PFSK-1 (cell line): Measurements from ENCODE around the gene APOD.

Experiments
- FOXP2 ChIP-seq: optimal IDR thresholded peaks from 2 replicates; pipeline ENCODE3; 2011; ENCODE audit warnings: borderline replicate concordance, control low read depth, inconsistent platforms; ENCODE audit not compliant: insufficient read depth; ENCODE audit errors: extremely low read length, extremely low read depth
- POLR2AphosphoS5 ChIP-seq: IDR thresholded peaks from 2 replicates; pipeline ENCODE4 v1.6.1; 2012; ENCODE audit warnings: low read depth, mild to moderate bottlenecking, control low read depth, low read length, moderate library complexity
- SIN3A ChIP-seq: IDR thresholded peaks from 2 replicates; pipeline ENCODE4 v1.6.1; 2012; ENCODE audit warnings: mild to moderate bottlenecking, low read length, moderate library complexity, borderline replicate concordance; ENCODE audit not compliant: insufficient read depth
- TAF1 ChIP-seq: IDR thresholded peaks from 2 replicates; pipeline ENCODE4 v1.6.1; 2012; ENCODE audit warnings: low read length, control low read depth, borderline replicate concordance; ENCODE audit not compliant: insufficient read depth
- TF ChIP-seq, protein P1 (sequence below), 2 experiments: IDR thresholded peaks; 2 replicates each; pipeline versions ENCODE4 v1.6.1 to v1.8.0; 2011 to 2012; ENCODE audit warnings: low read depth in 2 of 2, low read length in 2 of 2, control low read depth in 1 of 2, inconsistent platforms in 1 of 2, mild to moderate bottlenecking in 1 of 2, moderate library complexity in 1 of 2; ENCODE audit not compliant: insufficient read depth in 1 of 2

Gene APOD

GRCh38 chr3:195601382-195601781 lies 17.6 kb upstream of the APOD start:
- TF ChIP-seq FOXP2 (no peak), POLR2AphosphoS5 (no peak), SIN3A (no peak), TAF1 (no peak)
- TF ChIP-seq, protein P1, sequence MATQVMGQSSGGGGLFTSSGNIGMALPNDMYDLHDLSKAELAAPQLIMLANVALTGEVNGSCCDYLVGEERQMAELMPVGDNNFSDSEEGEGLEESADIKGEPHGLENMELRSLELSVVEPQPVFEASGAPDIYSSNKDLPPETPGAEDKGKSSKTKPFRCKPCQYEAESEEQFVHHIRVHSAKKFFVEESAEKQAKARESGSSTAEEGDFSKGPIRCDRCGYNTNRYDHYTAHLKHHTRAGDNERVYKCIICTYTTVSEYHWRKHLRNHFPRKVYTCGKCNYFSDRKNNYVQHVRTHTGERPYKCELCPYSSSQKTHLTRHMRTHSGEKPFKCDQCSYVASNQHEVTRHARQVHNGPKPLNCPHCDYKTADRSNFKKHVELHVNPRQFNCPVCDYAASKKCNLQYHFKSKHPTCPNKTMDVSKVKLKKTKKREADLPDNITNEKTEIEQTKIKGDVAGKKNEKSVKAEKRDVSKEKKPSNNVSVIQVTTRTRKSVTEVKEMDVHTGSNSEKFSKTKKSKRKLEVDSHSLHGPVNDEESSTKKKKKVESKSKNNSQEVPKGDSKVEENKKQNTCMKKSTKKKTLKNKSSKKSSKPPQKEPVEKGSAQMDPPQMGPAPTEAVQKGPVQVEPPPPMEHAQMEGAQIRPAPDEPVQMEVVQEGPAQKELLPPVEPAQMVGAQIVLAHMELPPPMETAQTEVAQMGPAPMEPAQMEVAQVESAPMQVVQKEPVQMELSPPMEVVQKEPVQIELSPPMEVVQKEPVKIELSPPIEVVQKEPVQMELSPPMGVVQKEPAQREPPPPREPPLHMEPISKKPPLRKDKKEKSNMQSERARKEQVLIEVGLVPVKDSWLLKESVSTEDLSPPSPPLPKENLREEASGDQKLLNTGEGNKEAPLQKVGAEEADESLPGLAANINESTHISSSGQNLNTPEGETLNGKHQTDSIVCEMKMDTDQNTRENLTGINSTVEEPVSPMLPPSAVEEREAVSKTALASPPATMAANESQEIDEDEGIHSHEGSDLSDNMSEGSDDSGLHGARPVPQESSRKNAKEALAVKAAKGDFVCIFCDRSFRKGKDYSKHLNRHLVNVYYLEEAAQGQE (IDR thresholded peaks at IDR 0.05; ENCODE audit: insufficient read depth in 1 of 2, low read depth in 2 of 2, low read length in 2 of 2), result no peak

DNA sequence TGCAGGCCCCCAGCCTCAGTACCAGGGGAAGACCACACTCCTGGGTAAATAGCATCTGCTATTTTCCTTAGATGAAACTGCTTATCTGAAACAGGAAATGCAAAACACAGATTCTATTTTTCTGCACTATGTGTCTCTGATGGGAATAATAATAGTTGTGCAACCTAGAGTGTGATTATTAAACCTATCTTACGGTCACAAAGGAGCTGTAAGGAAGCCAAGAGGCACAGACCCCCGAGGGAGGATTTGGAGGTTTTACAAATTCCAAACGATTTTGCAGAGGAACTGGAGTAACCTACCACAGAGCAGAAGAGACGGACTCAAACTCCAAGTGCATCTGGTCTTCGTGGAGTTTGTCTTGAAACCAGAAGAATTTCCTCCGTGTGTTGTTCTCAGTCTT lies 14.1 kb upstream of the APOD start:
- TF ChIP-seq FOXP2 (no peak), TAF1 (no peak), SIN3A (no peak)
- TF ChIP-seq, protein P1 (IDR thresholded peaks at IDR 0.05; ENCODE audit: insufficient read depth in 1 of 2, low read depth in 2 of 2, low read length in 2 of 2), result no peak

DNA sequence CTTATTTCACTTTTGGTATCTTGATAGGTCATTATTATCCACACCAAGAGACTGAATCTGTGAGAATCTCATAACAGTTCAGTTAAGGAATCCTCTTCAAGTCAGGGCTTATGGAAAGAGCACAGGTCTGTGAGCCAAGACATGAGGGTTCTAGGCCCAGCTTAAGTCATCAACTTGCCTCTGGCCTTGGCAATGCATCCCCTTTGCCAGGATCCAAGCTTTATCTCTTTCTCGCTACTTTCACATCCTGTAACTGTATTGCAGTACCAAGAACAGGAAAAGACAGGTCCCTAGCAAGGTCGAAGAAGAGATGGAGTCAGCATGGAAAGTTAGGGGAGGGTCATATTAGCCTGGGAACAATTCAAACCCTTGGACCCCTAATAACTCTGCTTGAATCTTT lies 13.5 kb upstream of the APOD start:
- TF ChIP-seq TAF1, result no peak
- TF ChIP-seq FOXP2, result no peak
- TF ChIP-seq POLR2AphosphoS5, result no peak
- TF ChIP-seq SIN3A, result no peak
- TF ChIP-seq, protein P1 (IDR thresholded peaks at IDR 0.05; ENCODE audit: insufficient read depth in 1 of 2, low read depth in 2 of 2, low read length in 2 of 2), result no peak

GRCh38 chr3:195596765-195597171 lies 13.0 kb upstream of the APOD start:
- no peak for TF ChIP-seq POLR2AphosphoS5
- TF ChIP-seq FOXP2, result no peak
- TF ChIP-seq SIN3A, result no peak

DNA sequence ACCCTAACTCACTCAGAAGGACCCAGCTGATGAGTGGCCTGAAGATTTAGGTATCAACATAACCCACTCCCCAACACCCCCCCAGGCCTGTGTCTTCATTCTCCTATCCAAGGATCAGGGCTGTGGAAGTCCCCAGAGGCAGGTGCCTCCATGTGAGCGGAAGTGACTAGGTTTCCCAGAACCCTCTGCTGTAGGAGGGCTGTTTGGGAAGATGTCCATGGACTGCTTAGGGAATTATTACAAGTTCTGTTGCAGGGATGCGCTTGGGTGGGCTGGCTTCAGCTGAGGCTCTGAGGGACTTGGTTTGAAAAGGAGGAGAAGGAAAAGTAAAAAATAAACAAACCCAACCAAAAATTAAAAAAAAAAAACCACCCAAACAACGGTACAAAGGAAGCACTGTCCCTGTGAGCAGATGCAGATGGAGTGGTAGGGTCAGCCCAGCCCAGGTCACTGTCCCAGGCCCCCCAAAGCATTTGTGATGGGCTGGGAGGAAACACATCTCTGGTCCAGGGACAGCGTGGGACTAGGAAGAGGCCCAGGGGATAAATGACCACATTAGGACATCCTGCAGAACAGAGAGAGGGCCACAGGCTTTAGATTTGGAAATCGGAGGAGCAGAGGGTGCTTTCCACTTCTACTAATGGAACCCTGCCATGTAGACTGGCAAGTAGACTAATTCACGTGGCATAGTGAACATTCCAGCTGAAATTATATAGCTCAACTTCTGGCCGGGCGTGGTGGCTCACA lies 12.2 kb upstream of the APOD start:
- TF ChIP-seq SIN3A (no peak), TAF1 (no peak), FOXP2 (no peak), POLR2AphosphoS5 (no peak)
- TF ChIP-seq, protein P1 (IDR thresholded peaks at IDR 0.05; ENCODE audit: insufficient read depth in 1 of 2, low read depth in 2 of 2, low read length in 2 of 2), result no peak
